ENCODE measurements around the gene ZNF839. TPM values are rescaled to one million over a fixed set of nuclear protein-coding genes. Genes with fewer than 3 reads are reported as not detected.
"Not testable (repeated sequence)": the region's sequence is repeated elsewhere in the genome, so short reads cannot be mapped to it uniquely, and the experiment has no call there.

The ZNF839 gene
- polyA plus RNA-seq, 3 donors from 2014 or later, result 1.4 to 3.8 (median 2.2) TPM

DNA sequence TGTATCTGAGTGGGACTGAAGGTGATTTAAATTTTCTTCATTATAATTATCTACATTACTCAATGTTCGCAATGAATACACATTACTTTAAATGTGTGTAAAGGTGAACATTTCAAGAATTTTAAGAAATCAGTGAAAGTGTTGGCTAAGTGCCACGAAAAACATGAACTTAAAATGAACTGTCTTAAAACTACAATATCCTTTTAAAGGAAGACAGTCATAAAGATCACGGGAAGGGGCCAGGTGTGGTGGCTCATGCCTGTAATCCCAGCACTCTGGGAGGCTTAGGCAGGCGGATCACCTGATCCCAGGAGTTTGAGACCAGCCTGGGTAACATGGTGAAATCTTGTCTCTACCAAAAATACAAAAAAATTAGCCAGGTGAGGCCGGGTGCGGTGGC lies 25.8 kb upstream of the ZNF839 start:
- H3K9me3 Mint-ChIP-seq, result no peaks in the 10 kb centered on the region
- H3K4me1 Mint-ChIP-seq, result peaks cover 2 to 4% of the 10 kb centered on the region in 2 donors
- no peak overlapping the region for H3K4me3 Mint-ChIP-seq
- H3K27ac Mint-ChIP-seq, result no peak overlapping the region
- no peak for DNase-seq
- peaks cover 0 to 6% (median 4%) of the 10 kb centered on the region in 3 donors for H3K27me3 Mint-ChIP-seq (ENCODE audit: low read depth in 3 of 3)
- H3K36me3 Mint-ChIP-seq, result no peaks in the 10 kb centered on the region

DNA sequence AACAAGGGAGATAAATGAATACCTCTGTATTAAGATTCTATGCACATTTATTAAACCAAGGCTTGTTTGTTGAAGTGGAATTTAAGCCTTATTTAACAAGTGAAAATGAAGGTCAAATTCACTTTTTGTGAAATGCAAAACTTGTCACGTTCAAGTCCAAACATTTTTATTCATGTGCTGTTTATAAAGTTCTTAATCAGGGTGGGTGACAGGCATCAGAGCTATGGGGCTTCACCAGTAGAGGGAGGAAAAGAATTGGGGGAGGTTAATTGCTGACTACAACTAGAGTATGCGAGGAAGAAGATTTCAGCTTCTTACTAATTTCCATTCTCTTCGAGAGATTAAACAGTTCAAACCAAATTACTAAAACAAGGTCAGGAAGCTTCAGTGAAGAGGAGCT lies 24.3 kb upstream of the ZNF839 start:
- Mint-ChIP-seq H3K9me3 (no peaks in the 10 kb centered on the region), H3K4me1 (peaks cover 3 to 6% of the 10 kb centered on the region in 2 donors), H3K27ac (no peak overlapping the region), H3K27me3 (ENCODE audit: low read depth in 3 of 3) (peaks cover 2 to 8% (median 7%) of the 10 kb centered on the region in 3 donors), H3K4me3 (no peak overlapping the region), H3K36me3 (no peaks in the 10 kb centered on the region)
- no peak for DNase-seq

DNA sequence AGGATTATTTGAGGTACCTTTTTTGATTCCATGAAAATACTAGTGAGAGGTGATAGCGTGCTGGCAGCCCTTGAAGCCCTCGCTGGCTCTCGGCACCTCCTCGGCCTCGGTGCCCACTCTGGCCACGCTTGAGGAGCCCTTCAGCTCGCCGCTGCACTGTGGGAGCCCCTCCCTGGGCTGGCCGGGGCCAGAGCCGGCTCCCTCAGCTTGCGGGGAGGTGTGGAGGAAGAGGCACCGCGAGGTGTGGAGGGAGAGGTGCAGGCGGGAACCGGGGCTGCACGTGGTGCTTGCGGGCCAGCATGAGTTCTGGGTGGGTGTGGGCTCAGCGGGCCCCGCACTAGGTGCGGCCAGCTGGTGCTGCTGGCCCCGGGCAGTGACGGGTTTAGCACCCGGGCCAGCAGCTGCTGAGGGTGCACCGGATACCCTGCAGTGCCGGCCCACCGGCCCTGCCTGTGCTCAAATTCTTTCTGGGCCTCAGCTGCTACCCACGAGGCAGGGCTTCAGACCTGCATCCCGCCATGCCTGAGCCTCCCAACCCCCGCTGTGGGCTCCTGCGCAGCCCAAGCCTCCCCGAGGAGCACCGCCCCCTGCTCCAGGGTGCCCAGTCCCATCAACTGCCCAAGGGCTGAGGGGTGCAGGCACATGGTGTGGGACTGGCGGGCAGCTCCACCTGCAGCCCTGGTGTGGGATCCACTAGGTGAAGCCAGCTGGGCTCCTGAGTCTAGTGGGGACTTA lies 21.9 kb upstream of the ZNF839 start:
- H3K9me3 Mint-ChIP-seq, result no peaks in the 10 kb centered on the region
- peaks cover 2 to 15% (median 7%) of the 10 kb centered on the region in 3 donors for H3K27me3 Mint-ChIP-seq (ENCODE audit: low read depth in 3 of 3)
- H3K36me3 Mint-ChIP-seq, result no peaks in the 10 kb centered on the region
- peaks cover 3 to 6% of the 10 kb centered on the region in 2 donors for H3K4me1 Mint-ChIP-seq
- no peak overlapping the region for H3K27ac Mint-ChIP-seq
- H3K4me3 Mint-ChIP-seq, result no peak overlapping the region
- no peak for DNase-seq

DNA sequence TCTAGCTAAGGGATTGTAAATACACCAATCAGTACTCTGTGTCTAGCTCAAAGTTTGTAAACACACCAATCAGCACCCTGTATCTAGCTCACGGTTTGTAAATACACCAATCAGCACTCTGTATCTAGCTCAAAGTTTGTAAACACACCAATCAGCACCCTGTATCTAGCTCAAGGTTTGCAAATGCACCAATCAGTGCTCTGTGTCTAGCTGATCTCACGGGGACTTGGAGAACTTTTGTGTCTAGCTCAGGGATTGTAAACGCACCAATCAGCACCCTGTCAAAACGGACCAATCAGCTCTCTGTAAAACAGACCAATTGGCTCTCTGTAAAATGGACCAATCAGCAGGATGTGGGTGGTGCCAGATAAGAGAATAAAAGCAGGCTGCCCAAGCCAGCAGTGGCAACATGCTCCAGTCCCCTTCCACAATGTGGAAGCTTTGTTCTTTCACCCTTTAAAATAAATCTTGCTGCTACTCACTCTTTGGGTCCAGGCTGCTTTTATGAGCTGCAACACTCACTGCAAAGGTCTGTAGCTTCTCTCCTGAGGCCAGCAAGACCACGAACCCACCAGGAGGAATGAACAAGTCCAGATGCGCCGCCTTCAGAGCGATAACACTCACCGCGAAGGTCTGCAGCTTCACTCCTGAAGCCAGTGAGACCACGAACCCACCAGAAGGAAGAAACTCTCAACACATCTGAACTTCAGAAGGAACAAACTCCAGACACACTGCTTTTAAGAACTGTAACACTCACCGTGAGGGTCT lies 21.1 kb upstream of the ZNF839 start:
- not testable (repeated sequence) for H3K36me3 Mint-ChIP-seq, DNase-seq, H3K4me1 Mint-ChIP-seq, H3K9me3 Mint-ChIP-seq
- H3K27ac Mint-ChIP-seq, result peak overlapping the region in 1 of 6 donors; percentile 57
- peaks cover 2 to 15% (median 7%) of the 10 kb centered on the region in 3 donors for H3K27me3 Mint-ChIP-seq (ENCODE audit: low read depth in 3 of 3)
- H3K4me3 Mint-ChIP-seq, result peak overlapping the region in 1 of 5 donors; percentile 12

- no peak for DNase-seq
- Mint-ChIP-seq H3K9me3 (no peaks in the 10 kb centered on the region), H3K27me3 (ENCODE audit: low read depth in 3 of 3) (peaks cover 8 to 26% (median 8%) of the 10 kb centered on the region in 3 donors), H3K36me3 (no peaks in the 10 kb centered on the region), H3K27ac (peak overlapping the region in 2 of 6 donors; percentile 63 to 71), H3K4me3 (peak overlapping the region; percentile 30 to 80 (median 41)), H3K4me1 (peaks cover 11 to 21% of the 10 kb centered on the region in 2 donors)
Observed at GRCh38 chr14:102303664-102304063, 15.9 kb upstream of the ZNF839 start.

GRCh38 chr14:102304611-102305506 lies 14.7 kb upstream of the ZNF839 start, which contains the start of gene MOK:
TSS of gene MOK (minus strand) at chr14:102305164. CDS start at chr14:102304968, 196 bp downstream.
- peak within 1 kb of the TSS; percentile 86 to 98 (median 93) for H3K27ac Mint-ChIP-seq
- H3K4me3 Mint-ChIP-seq, result peak within 1 kb of the TSS; percentile 88 to 98 (median 96)
- H3K9me3 Mint-ChIP-seq, result no peaks in the 10 kb centered on the region
- no peaks in the 10 kb centered on the region for H3K36me3 Mint-ChIP-seq
- DNase-seq, result peak; percentile 99
- H3K27me3 Mint-ChIP-seq (ENCODE audit: low read depth in 3 of 3), result peaks cover 5 to 23% (median 6%) of the 10 kb centered on the region in 3 donors
- H3K4me1 Mint-ChIP-seq, result peaks cover 9 to 18% of the 10 kb centered on the region in 2 donors

- H3K4me1 Mint-ChIP-seq, result peaks cover 47 to 53% of the 10 kb centered on the region in 2 donors
- peak overlapping the region; percentile 64 to 89 (median 81) for H3K27ac Mint-ChIP-seq
- no peaks in the 10 kb centered on the region for H3K36me3 Mint-ChIP-seq
Observed at GRCh38 chr14:102314242-102315011, 5.1 kb upstream of the ZNF839 start.

DNA sequence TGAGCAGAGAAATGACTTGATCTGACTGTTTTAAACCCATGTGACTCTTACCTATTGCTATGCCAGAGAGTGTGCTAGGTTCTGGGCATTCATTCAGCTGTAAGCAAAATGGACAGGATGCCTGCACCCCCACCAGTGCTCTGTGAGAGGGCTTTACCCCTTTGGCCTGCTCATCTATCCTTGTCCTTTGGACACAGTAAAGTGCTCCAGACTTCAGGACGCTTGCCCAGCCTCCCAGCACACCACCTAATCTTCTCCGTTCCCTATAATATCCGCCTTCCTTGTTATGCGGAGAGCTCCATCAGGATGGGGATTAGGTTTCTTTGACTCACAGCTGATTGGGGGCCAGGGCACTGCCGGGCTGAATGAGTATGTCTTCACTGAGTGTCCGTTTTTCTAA lies 4.4 kb upstream of the ZNF839 start:
- H3K27ac Mint-ChIP-seq, result peak overlapping the region in 1 of 6 donors; percentile 40
- H3K9me3 Mint-ChIP-seq, result no peaks in the 10 kb centered on the region
- peaks cover 16 to 36% (median 26%) of the 10 kb centered on the region in 3 donors for H3K27me3 Mint-ChIP-seq (ENCODE audit: low read depth in 3 of 3)
- H3K4me3 Mint-ChIP-seq, result peak overlapping the region; percentile 87 to 99 (median 91)
- no peaks in the 10 kb centered on the region for H3K36me3 Mint-ChIP-seq
- DNase-seq, result no peak
- peaks cover 49 to 58% of the 10 kb centered on the region in 2 donors for H3K4me1 Mint-ChIP-seq

More at GRCh38 chr14:102314242-102315011, 5.1 kb upstream of the ZNF839 start:
- H3K27me3 Mint-ChIP-seq (ENCODE audit: low read depth in 3 of 3), result peaks cover 16 to 34% (median 26%) of the 10 kb centered on the region in 3 donors
- H3K9me3 Mint-ChIP-seq, result no peaks in the 10 kb centered on the region
- peak; percentile 77 to 81 (median 80) for DNase-seq
- peak overlapping the region; percentile 87 to 99 (median 91) for H3K4me3 Mint-ChIP-seq

GRCh38 chr14:102316338-102316742 lies 3.2 kb upstream of the ZNF839 start:
- no peak for DNase-seq
- Mint-ChIP-seq H3K36me3 (no peaks in the 10 kb centered on the region), H3K4me1 (peaks cover 55 to 70% of the 10 kb centered on the region in 2 donors), H3K9me3 (no peaks in the 10 kb centered on the region), H3K27me3 (ENCODE audit: low read depth in 3 of 3) (peaks cover 16 to 38% (median 26%) of the 10 kb centered on the region in 3 donors), H3K4me3 (peak overlapping the region; percentile 94 to 98 (median 97)), H3K27ac (peak overlapping the region; percentile 88 to 98 (median 96))

DNA sequence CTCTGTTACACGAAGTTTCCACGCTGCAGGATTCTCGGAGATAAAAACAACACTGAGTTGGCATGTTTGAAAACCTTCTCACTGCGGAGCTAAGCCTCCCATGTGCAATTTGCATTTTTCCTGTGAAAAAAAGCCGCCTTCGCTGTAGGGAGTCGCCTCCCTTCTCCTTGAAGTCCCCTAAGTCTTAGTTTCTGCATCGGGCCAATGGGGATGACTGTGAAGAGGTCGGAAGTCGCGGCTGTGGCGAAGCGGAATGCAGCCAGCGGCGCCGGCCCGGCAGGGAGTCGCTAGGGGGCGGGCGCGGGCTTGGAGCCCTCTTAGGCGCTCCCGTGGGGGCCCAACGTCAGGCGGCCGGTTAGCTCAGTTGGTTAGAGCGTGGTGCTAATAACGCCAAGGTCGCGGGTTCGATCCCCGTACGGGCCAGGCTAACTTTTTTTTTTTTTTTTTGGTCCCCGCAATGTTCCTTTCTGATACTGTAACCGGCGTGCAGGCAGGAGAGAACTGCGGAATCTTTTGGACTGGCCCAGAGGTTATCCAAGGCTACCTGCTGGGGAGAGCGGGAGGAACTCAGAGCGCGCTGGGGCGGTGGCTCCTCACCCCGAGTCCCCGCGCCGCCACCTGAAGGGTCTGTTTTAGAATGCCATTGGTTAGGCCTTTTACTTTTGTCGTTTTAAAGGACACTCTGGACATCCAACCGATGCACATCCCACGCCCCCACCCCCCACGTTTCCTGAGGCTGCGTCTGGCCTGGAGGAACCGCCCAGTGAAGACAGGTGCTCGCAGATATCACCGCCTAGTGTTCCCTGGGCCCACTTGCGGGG lies 2.6 kb upstream of the ZNF839 start:
- H3K9me3 Mint-ChIP-seq, result no peaks in the 10 kb centered on the region
- peak overlapping the region; percentile 88 to 98 (median 96) for H3K27ac Mint-ChIP-seq
- H3K36me3 Mint-ChIP-seq, result no peaks in the 10 kb centered on the region
- peak overlapping the region; percentile 94 to 98 (median 97) for H3K4me3 Mint-ChIP-seq
- peaks cover 55 to 76% of the 10 kb centered on the region in 2 donors for H3K4me1 Mint-ChIP-seq
- peak; percentile 95 to 96 (median 96) for DNase-seq
- peaks cover 16 to 38% (median 26%) of the 10 kb centered on the region in 3 donors for H3K27me3 Mint-ChIP-seq (ENCODE audit: low read depth in 3 of 3)

- Mint-ChIP-seq H3K4me3 (peak overlapping the region; percentile 94 to 98 (median 97)), H3K4me1 (peaks cover 57 to 77% of the 10 kb centered on the region in 2 donors), H3K36me3 (no peaks in the 10 kb centered on the region), H3K9me3 (no peaks in the 10 kb centered on the region), H3K27me3 (ENCODE audit: low read depth in 3 of 3) (peaks cover 16 to 38% (median 26%) of the 10 kb centered on the region in 3 donors), H3K27ac (peak overlapping the region; percentile 88 to 98 (median 97))
- DNase-seq, result peak in 1 of 3 donors; percentile 21
Observed at GRCh38 chr14:102317564-102318248, 1.8 kb upstream of the ZNF839 start.
